ENCODE results near the gene KCTD19. TPM values are rescaled to one million over a fixed set of nuclear protein-coding genes. Genes with fewer than 3 reads are reported as not detected.

The KCTD19 gene
- total RNA-seq, 1 experiment from 2014 or later: 3.8 TPM

GRCh38 chr16:67302970-67303369, 23.6 kb downstream of the KCTD19 start:
- no peak for TF ChIP-seq CTCF (IDR thresholded peaks at IDR 0.05; ENCODE audit: unreplicated experiment)
- peaks cover 15% of the 10 kb centered on the region for H3K27me3 Mint-ChIP-seq (ENCODE audit: unreplicated experiment)
- H3K36me3 Mint-ChIP-seq (ENCODE audit: insufficient read depth, unreplicated experiment): no peaks in the 10 kb centered on the region
- H3K4me3 Mint-ChIP-seq (ENCODE audit: low read depth, unreplicated experiment): no peak overlapping the region
- no peaks in the 10 kb centered on the region for H3K4me1 Mint-ChIP-seq (ENCODE audit: low read depth, unreplicated experiment)
- DNase-seq: no peak
- CTCF ChIA-PET: no interaction called here
- BruUV-seq (replicated peaks): no TSS peak
- H3K27ac Mint-ChIP-seq (ENCODE audit: unreplicated experiment): no peak overlapping the region
- H3K9me3 Mint-ChIP-seq (ENCODE audit: low read depth, unreplicated experiment): peaks cover 5% of the 10 kb centered on the region
- intact Hi-C loops (cut with micrococcal nuclease; ENCODE audit: unreplicated experiment): no loop called here

- intact Hi-C loops (cut with micrococcal nuclease; ENCODE audit: unreplicated experiment): no loop called here
- Mint-ChIP-seq H3K36me3 (ENCODE audit: insufficient read depth, unreplicated experiment) (no peaks in the 10 kb centered on the region), H3K4me1 (ENCODE audit: low read depth, unreplicated experiment) (no peaks in the 10 kb centered on the region), H3K4me3 (ENCODE audit: low read depth, unreplicated experiment) (no peak overlapping the region), H3K27ac (ENCODE audit: unreplicated experiment) (no peak overlapping the region), H3K9me3 (ENCODE audit: low read depth, unreplicated experiment) (peaks cover 5% of the 10 kb centered on the region), H3K27me3 (ENCODE audit: unreplicated experiment) (peaks cover 24% of the 10 kb centered on the region)
- no peak for TF ChIP-seq CTCF (IDR thresholded peaks at IDR 0.05; ENCODE audit: unreplicated experiment)
- no TSS peak for BruUV-seq (replicated peaks)
- CTCF ChIA-PET: no interaction called here
- DNase-seq: no peak
Observed at GRCh38 chr16:67302076-67302475, 24.5 kb downstream of the KCTD19 start.

GRCh38 chr16:67301080-67301782, 25.3 kb downstream of the KCTD19 start:
- Mint-ChIP-seq H3K36me3 (ENCODE audit: insufficient read depth, unreplicated experiment) (no peaks in the 10 kb centered on the region), H3K27me3 (ENCODE audit: unreplicated experiment) (peaks cover 32% of the 10 kb centered on the region), H3K27ac (ENCODE audit: unreplicated experiment) (no peak overlapping the region), H3K4me1 (ENCODE audit: low read depth, unreplicated experiment) (peaks cover 5% of the 10 kb centered on the region), H3K9me3 (ENCODE audit: low read depth, unreplicated experiment) (peaks cover 3% of the 10 kb centered on the region), H3K4me3 (ENCODE audit: low read depth, unreplicated experiment) (no peak overlapping the region)
- CTCF ChIA-PET: no interaction called here
- no peak for DNase-seq
- BruUV-seq (replicated peaks): no TSS peak
- intact Hi-C loops (cut with micrococcal nuclease; ENCODE audit: unreplicated experiment): no loop called here
- TF ChIP-seq CTCF (IDR thresholded peaks at IDR 0.05; ENCODE audit: unreplicated experiment): no peak

- no peak overlapping the region for H3K4me3 Mint-ChIP-seq (ENCODE audit: low read depth, unreplicated experiment)
- no peak for DNase-seq
- H3K27me3 Mint-ChIP-seq (ENCODE audit: unreplicated experiment): peaks cover 46% of the 10 kb centered on the region
- no peaks in the 10 kb centered on the region for H3K9me3 Mint-ChIP-seq (ENCODE audit: low read depth, unreplicated experiment)
- H3K27ac Mint-ChIP-seq (ENCODE audit: unreplicated experiment): no peak overlapping the region
- CTCF ChIA-PET: no interaction called here
- intact Hi-C loops (cut with micrococcal nuclease; ENCODE audit: unreplicated experiment): no loop called here
- no TSS peak for BruUV-seq (replicated peaks)
- no peaks in the 10 kb centered on the region for H3K36me3 Mint-ChIP-seq (ENCODE audit: insufficient read depth, unreplicated experiment)
- no peak for TF ChIP-seq CTCF (IDR thresholded peaks at IDR 0.05; ENCODE audit: unreplicated experiment)
- peaks cover 7% of the 10 kb centered on the region for H3K4me1 Mint-ChIP-seq (ENCODE audit: low read depth, unreplicated experiment)
Observed at GRCh38 chr16:67299269-67299668, 27.3 kb downstream of the KCTD19 start.

Measured in Calu3 (cell line).